A549 (cell line): Measurements from ENCODE around the gene FAM90A1.
"Not testable (repeated sequence)": the region's sequence is repeated elsewhere in the genome, so short reads cannot be mapped to it uniquely, and the experiment has no call there.

Experiments used
- CHD4 ChIP-seq: fragments of 200-600 bp; sonication (generic); IDR thresholded peaks from 2 replicates; pipeline ENCODE4 v1.6.1; 2016; ENCODE audit warnings: antibody characterized with exemption, mild to moderate bottlenecking, borderline replicate concordance
- JUNB ChIP-seq: fragments of >200 bp; sonication (Bioruptor Twin); formaldehyde crosslinking; IDR thresholded peaks from 2 replicates; pipeline ENCODE4 v1.6.1; 2016
- KDM1A ChIP-seq: fragments of 200-600 bp; sonication (generic); IDR thresholded peaks from 2 replicates; pipeline ENCODE4 v1.6.1; 2016; ENCODE audit warnings: low read depth, mild to moderate bottlenecking
- RFX5 ChIP-seq: fragments of 450-650 bp; IDR thresholded peaks from 2 replicates; pipeline ENCODE4 v1.7.1; 2014; ENCODE audit warnings: antibody characterized with exemption, mild to moderate bottlenecking, moderate library complexity
- TF ChIP-seq, protein P1 (sequence below): fragments of >200 bp; sonication (Bioruptor Twin); formaldehyde crosslinking; IDR thresholded peaks from 3 replicates; pipeline ENCODE4 v1.5.1; 2016

DNA sequence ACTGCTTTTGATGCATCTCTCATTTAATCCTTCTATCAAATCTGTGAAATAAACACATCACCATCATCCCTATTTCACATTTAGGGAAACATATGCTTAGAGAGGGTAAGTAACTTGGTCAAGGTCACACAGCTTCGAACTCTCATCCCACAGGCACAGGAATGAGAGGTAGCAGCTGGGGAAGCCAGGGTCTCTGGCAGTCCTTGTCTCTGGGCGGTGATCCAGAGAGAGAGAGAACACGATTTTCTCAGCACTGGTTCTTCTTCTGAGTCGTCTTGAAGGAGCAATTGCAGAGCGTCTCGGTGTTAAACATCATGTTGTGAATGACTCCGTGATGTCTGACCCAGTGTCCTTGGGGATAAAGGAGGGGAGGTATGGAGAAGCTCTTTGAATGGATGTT lies 36.8 kb upstream of the FAM90A1 start:
- TF ChIP-seq, protein P1, sequence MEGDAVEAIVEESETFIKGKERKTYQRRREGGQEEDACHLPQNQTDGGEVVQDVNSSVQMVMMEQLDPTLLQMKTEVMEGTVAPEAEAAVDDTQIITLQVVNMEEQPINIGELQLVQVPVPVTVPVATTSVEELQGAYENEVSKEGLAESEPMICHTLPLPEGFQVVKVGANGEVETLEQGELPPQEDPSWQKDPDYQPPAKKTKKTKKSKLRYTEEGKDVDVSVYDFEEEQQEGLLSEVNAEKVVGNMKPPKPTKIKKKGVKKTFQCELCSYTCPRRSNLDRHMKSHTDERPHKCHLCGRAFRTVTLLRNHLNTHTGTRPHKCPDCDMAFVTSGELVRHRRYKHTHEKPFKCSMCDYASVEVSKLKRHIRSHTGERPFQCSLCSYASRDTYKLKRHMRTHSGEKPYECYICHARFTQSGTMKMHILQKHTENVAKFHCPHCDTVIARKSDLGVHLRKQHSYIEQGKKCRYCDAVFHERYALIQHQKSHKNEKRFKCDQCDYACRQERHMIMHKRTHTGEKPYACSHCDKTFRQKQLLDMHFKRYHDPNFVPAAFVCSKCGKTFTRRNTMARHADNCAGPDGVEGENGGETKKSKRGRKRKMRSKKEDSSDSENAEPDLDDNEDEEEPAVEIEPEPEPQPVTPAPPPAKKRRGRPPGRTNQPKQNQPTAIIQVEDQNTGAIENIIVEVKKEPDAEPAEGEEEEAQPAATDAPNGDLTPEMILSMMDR, result not testable (repeated sequence)
- not testable (repeated sequence) for TF ChIP-seq RFX5, KDM1A, CHD4, JUNB
